NCI-H1105 (cell line): ENCODE data around the gene GSTM2.

Source experiments
- DNase-seq: peaks from one replicate; lab custom pipeline; 2025; lab: John Stamatoyannopoulos, UW

Gene GSTM2

DNA sequence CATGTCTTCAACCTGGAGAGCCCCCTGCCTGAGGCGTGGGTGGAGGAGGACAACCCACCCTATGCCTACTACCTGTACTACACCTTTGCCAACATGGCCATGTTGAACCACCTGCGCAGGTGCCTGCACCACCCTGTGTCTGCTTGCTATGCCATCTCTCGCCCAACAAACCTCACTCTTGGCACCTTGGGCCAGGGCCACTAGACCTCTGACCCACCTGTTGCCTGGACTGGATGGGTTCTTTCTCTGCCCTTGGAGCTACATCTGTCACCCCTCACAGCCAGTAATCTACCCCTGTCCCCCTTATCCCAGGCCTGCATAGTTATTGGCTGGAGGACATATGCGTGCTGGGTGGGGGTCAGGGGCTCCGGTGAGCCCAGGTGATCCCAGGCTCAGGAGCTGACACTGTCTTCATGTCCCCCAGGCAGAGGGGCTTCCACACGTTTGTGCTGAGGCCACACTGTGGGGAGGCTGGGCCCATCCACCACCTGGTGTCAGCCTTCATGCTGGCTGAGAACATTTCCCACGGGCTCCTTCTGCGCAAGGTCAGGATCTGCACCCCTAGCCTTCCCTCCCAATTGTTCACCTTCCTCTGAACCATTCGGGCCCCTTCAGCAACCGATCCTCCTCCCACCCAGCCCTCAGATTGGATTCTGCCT is 38.4 kb upstream of the GSTM2 start:
- no peak for DNase-seq

- DNase-seq: no peak
Measured at GRCh38 chr1:109630081-109630897, 37.6 kb upstream of the GSTM2 start.

DNA sequence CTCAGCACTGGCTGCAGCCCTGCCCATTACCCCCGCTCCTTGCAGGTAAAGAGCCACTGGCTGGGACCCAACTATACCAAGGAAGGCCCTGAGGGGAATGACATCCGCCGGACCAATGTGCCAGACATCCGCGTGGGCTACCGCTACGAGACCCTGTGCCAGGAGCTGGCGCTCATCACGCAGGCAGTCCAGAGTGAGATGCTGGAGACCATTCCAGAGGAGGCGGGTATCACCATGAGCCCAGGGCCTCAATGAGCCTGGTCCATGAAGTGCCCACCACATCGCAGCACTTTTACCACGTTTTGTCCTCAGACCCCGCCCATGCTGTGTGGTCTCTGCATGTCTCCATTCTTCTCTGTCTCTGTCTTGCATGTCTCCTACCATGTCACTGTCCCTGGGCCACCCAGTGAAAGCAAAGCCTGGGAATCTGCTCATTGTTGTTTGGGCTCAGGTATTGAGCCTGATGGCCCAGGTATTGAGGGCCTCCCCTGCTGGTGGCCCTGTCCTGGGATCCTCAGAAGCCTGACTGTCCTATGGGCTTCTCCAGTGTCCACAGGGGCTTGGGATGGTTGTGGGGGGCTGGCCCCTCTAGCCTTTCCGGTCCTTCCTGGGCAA is 36.9 kb upstream of the GSTM2 start:
- DNase-seq: no peak

DNA sequence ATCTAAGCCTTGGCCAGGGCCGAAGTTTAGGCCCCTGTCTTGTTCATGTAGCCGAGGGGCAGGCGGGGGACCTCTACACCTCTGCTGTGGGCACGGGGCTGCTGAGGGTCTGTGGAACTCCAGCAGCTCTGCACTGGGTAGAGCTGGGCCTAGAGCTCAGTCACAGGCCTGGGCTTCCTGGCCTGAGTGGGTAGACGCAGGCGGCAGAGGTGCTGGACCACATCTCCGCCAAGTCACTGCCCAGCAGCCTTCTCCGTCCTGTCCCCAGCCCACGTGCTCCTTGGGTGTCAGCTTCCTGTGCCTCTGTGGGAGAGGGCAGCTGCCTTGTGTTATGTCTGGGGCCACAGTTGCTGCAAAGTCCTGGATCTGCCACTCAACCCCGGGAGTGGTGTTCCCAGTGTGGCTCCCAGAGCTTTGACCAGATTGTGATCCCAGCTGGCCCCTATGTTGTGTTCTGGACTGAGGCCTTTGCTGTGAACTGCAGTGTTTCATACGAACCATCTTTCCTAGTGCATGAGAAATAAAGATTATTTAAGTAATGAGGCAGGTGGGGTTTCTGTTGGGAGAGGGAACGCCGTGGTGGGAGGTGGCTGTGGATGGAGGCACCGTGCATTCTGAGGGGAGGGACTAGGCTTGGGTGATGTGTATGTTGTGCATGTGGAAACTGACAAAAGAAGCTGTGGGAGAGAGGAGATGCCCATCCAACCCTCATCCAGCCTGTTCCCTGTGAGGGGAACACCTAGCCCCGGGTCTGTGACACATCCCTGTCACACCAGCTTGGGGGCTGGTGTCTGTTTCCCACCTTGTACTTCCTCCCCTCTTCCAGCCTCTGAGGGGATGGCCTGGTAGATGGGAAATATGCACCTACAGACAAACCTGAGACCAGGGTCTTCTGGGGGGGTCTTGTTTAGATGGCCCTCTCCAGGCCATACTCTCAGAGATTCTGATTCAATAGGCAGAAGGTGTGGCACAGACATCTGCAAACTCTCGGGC is 36.0 kb upstream of the GSTM2 start:
- no peak for DNase-seq

GRCh38 chr1:109632671-109633346 is 35.0 kb upstream of the GSTM2 start:
- peak; percentile 95 for DNase-seq

GRCh38 chr1:109634292-109634691 is 33.6 kb upstream of the GSTM2 start:
- DNase-seq: no peak

- no peak for DNase-seq
Measured at GRCh38 chr1:109634771-109635750, 32.8 kb upstream of the GSTM2 start.

DNA sequence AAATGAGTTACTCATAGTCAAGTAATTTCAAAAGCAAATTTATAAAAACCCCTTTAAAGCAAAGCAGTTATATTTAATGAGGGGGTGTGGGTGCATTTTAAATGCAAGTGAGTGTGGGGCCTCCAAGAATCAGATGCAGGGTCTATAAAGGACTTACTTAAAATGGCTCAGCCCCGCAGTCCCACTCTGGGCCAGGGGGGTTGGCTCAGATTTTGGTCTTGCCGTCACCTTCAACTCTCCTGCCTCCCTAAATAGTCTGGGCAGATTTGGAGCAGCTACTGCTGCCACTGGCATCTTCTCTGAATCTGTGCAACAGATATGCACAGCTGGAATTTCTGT is 32.0 kb upstream of the GSTM2 start:
- DNase-seq: no peak

GRCh38 chr1:109636201-109636952 is 31.5 kb upstream of the GSTM2 start:
- DNase-seq: no peak

- no peak for DNase-seq
Measured at GRCh38 chr1:109637446-109637845, 30.4 kb upstream of the GSTM2 start.

DNA sequence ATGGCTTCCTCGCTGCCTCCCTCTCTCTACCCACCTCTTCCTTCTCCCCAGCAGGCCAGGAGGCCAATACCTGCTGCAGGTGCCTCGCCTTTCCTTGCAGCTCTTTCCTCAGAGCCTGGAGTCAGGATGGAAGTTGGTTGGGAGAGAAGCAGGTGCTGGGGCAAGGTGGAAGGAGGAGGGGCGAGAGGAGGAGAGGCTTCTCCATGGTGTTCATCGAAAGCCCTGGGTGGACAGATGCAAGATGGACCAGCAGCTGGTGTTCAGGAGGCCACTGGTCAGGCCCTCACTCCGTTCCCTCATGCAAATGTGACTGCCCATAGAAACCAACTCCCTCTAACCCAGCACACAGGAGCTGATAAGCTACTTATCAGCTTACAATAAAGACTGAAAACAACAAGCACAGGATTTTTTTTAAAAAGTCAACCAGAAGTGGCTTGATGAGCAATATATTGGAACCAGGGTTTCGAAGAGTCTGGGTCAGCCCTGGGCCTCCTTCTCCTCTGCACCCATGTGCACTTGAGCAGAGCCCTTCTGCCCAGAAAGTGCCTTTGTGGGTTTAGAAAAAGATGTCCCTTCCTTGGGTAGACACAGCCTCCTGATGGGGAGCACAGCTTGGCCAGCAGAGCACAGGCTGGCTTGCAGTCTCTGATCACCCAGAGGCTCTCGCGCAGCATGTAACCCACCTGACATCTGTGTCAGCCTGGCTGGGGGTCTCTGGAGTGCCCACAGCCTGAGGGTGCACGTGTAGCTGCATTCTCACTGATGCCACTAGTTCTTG is 28.6 kb upstream of the GSTM2 start:
- DNase-seq: no peak

DNA sequence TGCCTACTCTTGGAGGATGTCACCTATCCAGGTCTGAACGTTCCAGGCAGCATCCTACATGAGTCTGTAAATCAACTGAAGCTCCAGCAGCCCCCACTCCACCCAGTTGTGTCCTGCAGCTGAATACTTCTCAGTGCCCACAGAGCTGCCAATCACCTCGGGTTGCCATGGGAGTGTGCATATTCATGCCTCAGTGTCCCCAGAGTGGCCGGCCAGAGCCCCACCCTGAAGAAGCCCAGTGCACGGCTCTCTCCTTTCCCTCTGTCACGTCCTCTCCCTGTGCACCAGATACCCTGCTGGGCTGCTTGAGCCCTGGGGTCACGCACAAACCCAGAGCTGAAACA is 28.0 kb upstream of the GSTM2 start:
- DNase-seq: no peak

- DNase-seq: peak; percentile 60
Measured at GRCh38 chr1:109640285-109640865, 27.5 kb upstream of the GSTM2 start.

- DNase-seq: no peak
Measured at GRCh38 chr1:109641078-109641740, 26.6 kb upstream of the GSTM2 start.

- DNase-seq: no peak
Measured at GRCh38 chr1:109641861-109642260, 26.0 kb upstream of the GSTM2 start.

- no peak for DNase-seq
Measured at GRCh38 chr1:109642626-109643025, 25.2 kb upstream of the GSTM2 start.

GRCh38 chr1:109643385-109644230 is 24.2 kb upstream of the GSTM2 start:
- DNase-seq: no peak
